ENCODE results near the gene PER2.

GRCh38 chr2:238286551-238286950 lies 1.9 kb downstream of the PER2 start:
- TF ChIP-seq CTCF (IDR thresholded peaks at IDR 0.05) (no peak), TEAD4 (CRISPR knock-in tag; IDR thresholded peaks at IDR 0.05) (no peak), MXD4 (CRISPR knock-in tag; IDR thresholded peaks at IDR 0.05; ENCODE audit: borderline replicate concordance) (no peak), ZBTB21 (CRISPR knock-in tag; IDR thresholded peaks at IDR 0.05; ENCODE audit: borderline replicate concordance) (no peak), USF2 (CRISPR knock-in tag; IDR thresholded peaks at IDR 0.05) (no peak)
